Activated CD8-positive, alpha-beta memory T cell treated with anti-CD3 and anti-CD28 coated beads for 36 hours (primary cell): ENCODE data around the gene PABPC1L. TPM values are rescaled to one million over a fixed set of nuclear protein-coding genes. Genes with fewer than 3 reads are reported as not detected.

Experiments used
- CTCF ChIA-PET: fragments of 350-600 bp; sonication (Branson Sonifier 250); formaldehyde crosslinking; loops from one replicate; lab custom pipeline; 2021; ENCODE audit warnings: antibody characterized with exemption; lab: Charles Lee
- POLR2A ChIA-PET: fragments of 350-600 bp; sonication (Branson Sonifier 250); formaldehyde crosslinking; loops from one replicate; lab custom pipeline; 2021; ENCODE audit warnings: antibody characterized with exemption; lab: Charles Lee
- total RNA-seq, 2 experiments: library from RNA; stranded (reverse); gene quantifications; one replicate each; pipeline ENCODE4 v1.2.3, GENCODE V29; 2021

PABPC1L gene
- total RNA-seq, 2 experiments from 2014 or later, result 78.9 to 81.6 TPM

DNA sequence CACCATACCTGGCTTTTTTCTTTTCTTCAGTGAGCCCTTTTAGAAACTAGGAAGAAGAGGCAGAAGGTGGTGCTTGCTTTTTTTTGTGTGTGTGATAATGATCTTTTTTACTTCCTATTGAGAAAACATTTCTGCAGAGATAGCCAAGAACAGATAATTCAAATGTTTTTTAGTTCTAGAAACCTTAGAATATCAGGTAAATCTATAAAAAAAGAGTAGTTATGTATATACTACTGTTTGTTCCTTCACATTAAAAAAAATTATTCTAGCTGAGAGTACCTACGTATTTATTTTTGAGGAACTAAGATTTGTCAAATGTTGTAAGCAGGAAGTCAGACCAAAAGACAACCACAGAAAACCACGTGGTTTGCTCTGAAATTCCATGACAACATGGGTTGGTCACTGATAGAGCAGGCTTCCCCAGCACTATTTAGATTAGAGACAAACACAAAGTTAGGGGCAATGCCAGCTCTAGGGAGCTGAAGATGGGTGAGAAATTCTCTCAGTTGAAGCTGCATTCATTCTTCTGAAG lies 69.3 kb downstream of the PABPC1L start:
- ChIA-PET POLR2A (interaction anchor here (2.1 to 2.3 kb wide), 2 partner anchors 12 to 19 kb away, joined by 8 to 13 read pairs; partner anchors contain the start of genes STK4 and TOMM34), CTCF (interaction anchor here (0.5 to 2.1 kb wide), 3 partner anchors 12 to 1210 kb away, joined by 4 to 8 read pairs (median 5); partner anchors contain the start of gene STK4)

- CTCF ChIA-PET, result interaction anchor here (0.6 to 0.9 kb wide), 2 partner anchors 71 to 130 kb away, joined by 4 to 5 read pairs; no protein-coding TSS in a partner anchor
- POLR2A ChIA-PET, result interaction anchor here (0.6 kb wide), 2 partner anchors 11 to 15 kb away, joined by 3 to 4 read pairs; no protein-coding TSS in a partner anchor
Observed at GRCh38 chr20:44981736-44982406, 72.0 kb downstream of the PABPC1L start.

DNA sequence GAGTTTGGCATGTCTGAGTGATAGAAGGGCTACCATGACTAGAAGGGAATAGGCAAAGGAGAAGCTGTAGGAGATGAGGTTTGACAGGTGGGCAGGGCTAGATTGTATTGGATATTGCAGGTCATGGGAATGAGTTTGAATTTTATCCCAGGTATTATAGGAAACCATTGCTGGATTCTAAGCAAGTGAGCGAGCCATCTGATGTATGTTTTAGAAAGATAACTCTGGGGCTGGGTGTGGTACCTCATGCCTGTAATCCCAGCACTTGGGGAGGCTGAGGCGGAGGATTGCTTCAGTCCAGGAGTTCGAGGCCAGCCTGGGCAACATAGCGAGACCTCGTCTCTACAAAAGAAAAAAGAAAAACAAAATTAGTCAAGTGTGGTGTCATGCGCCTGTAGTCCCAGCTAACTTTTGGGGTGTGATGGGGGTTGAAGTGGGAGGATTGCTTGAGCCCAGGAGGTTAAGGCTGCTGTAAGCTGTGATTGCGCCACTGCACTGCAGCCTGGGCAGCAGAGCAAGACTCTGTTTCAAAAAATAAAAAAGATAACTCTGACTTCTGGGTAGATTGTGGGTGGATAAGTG lies 73.3 kb downstream of the PABPC1L start:
- POLR2A ChIA-PET, result no interaction called here
- CTCF ChIA-PET, result no interaction called here

GRCh38 chr20:44988631-44989171 lies 78.8 kb downstream of the PABPC1L start:
- POLR2A ChIA-PET, result no interaction called here
- CTCF ChIA-PET, result no interaction called here

Other genes with a start within 250 kb of the PABPC1L start
- gene CCN5, start 194.7 kb upstream of the PABPC1L start, total RNA-seq, result not detected
- gene KCNK15, start 164.2 kb upstream of the PABPC1L start, total RNA-seq, result under 1 TPM; 0.27 to 0.30 TPM
- gene RIMS4, start 99.5 kb upstream of the PABPC1L start, total RNA-seq, result under 1 TPM in 1 of 2 experiments, not detected in 1; 0.04 TPM
- gene YWHAB, start 24.4 kb upstream of the PABPC1L start, total RNA-seq, result 100 to 1,000 TPM; 256 to 260 TPM
- 10 to 100 TPM; 86.8 to 87.6 TPM for gene TOMM34, start 50.3 kb downstream of the PABPC1L start, total RNA-seq
- gene STK4, start 56.5 kb downstream of the PABPC1L start, total RNA-seq, result 100 to 1,000 TPM; 179 to 190 TPM
- under 1 TPM; 0.52 to 0.70 TPM for gene KCNS1, start 191.1 kb downstream of the PABPC1L start, total RNA-seq
- not detected for gene WFDC5, start 205.1 kb downstream of the PABPC1L start, total RNA-seq
- not detected for gene WFDC12, start 214.4 kb downstream of the PABPC1L start, total RNA-seq